ENCODE data around the gene SDK1. TPM values are rescaled to one million over a fixed set of nuclear protein-coding genes. Genes with fewer than 3 reads are reported as not detected.
"Not testable (repeated sequence)": the region's sequence is repeated elsewhere in the genome, so short reads cannot be mapped to it uniquely, and the experiment has no call there.

SDK1 gene
- polyA plus RNA-seq, 4 donors = 0.27 to 5.0 (median 2.1) TPM; not detected in 1

GRCh38 chr7:4085937-4086691, 785.1 kb downstream of the SDK1 start:
- no peak for FAIRE-seq
- WGBS, 3 donors = 83 to 89% (median 83%) methylated on average over 12 of the region's 12 CpGs
- no peaks in the 10 kb centered on the region for H3K4me1 ChIP-seq (ENCODE audit: control insufficient read depth in 3 of 3, insufficient read depth in 2 of 3, low read depth in 1 of 3, low read length in 2 of 3)

DNA sequence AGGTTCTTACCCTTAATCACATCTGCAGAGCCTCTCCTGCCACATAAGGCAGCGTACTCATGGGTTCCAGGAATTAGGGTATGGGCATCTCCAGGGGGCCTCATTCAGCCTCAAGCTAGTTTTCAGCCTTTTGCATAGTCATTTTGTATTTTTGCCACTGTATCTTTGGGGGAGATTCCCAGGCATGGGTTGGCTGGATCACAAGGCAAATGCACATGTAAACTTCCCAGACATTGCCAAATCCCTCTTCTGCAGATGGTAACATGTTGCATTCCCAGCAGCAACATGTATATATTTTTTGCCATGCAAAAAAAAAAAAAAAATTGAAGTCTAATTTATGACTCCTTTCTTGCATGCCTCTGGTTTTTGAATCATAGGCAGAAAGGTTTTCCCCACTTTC, 785.7 kb downstream of the SDK1 start:
- no peaks in the 10 kb centered on the region for H3K27me3 ChIP-seq (ENCODE audit: control insufficient read depth in 3 of 3, insufficient read depth in 3 of 3, low read length in 3 of 3)
- 73 to 89% (median 84%) methylated on average over 1 of the region's 1 CpG for WGBS, 3 donors
- H3K4me3 ChIP-seq (ENCODE audit: low read depth in 1 of 3, low read length in 3 of 3) = no peak overlapping the region
- H3K9me3 ChIP-seq (ENCODE audit: control insufficient read depth in 2 of 2, insufficient read depth in 1 of 2, low read depth in 1 of 2, low read length in 1 of 2) = peaks cover 0 to 9% of the 10 kb centered on the region in 2 donors
- no peaks in the 10 kb centered on the region for H3K36me3 ChIP-seq (ENCODE audit: control insufficient read depth in 3 of 3, insufficient read depth in 2 of 3, low read depth in 1 of 3, low read length in 3 of 3)
- no peak for DNase-seq
- no peak overlapping the region for H3K27ac ChIP-seq (ENCODE audit: low read depth in 1 of 3, low read length in 2 of 3)
- H3K4me1 ChIP-seq (ENCODE audit: control insufficient read depth in 3 of 3, insufficient read depth in 2 of 3, low read depth in 1 of 3, low read length in 2 of 3) = no peaks in the 10 kb centered on the region
- FAIRE-seq = no peak

More at GRCh38 chr7:4085937-4086691, 785.1 kb downstream of the SDK1 start:
- Histone ChIP-seq H3K9me3 (ENCODE audit: control insufficient read depth in 2 of 2, insufficient read depth in 1 of 2, low read depth in 1 of 2, low read length in 1 of 2) (peaks cover 0 to 7% of the 10 kb centered on the region in 2 donors), H3K4me3 (ENCODE audit: low read depth in 1 of 3, low read length in 3 of 3) (no peak overlapping the region), H3K27ac (ENCODE audit: low read depth in 1 of 3, low read length in 2 of 3) (no peak overlapping the region), H3K27me3 (ENCODE audit: control insufficient read depth in 3 of 3, insufficient read depth in 3 of 3, low read length in 3 of 3) (no peaks in the 10 kb centered on the region), H3K36me3 (ENCODE audit: control insufficient read depth in 3 of 3, insufficient read depth in 2 of 3, low read depth in 1 of 3, low read length in 3 of 3) (no peaks in the 10 kb centered on the region)
- DNase-seq = no peak

DNA sequence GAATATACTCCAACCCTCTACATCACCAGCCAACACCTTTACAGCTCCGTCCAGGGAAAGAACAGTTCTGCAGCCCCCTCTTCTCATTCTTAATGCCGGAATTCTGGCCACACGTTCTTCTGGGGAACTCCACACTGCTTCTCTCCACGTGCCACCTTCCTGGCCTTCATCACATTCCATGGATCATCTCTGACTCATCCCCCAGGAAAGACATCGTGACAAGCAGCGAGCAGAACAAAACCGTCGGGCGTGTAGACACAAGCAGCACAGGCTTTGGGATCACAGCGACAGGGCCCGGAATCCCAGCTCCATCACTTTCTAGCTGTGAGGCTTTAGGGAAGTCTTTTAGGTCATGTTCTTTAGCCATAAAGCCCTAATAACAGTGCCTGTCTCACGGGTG, 790.7 kb downstream of the SDK1 start:
- H3K4me3 ChIP-seq (ENCODE audit: low read depth in 1 of 3, low read length in 3 of 3) = no peak overlapping the region
- no peak overlapping the region for H3K27ac ChIP-seq (ENCODE audit: low read depth in 1 of 3, low read length in 2 of 3)
- H3K36me3 ChIP-seq (ENCODE audit: control insufficient read depth in 3 of 3, insufficient read depth in 2 of 3, low read depth in 1 of 3, low read length in 3 of 3) = no peaks in the 10 kb centered on the region
- no peaks in the 10 kb centered on the region for H3K4me1 ChIP-seq (ENCODE audit: control insufficient read depth in 3 of 3, insufficient read depth in 2 of 3, low read depth in 1 of 3, low read length in 2 of 3)
- FAIRE-seq (no peak), DNase-seq (no peak)
- peaks cover 0 to 11% of the 10 kb centered on the region in 2 donors for H3K9me3 ChIP-seq (ENCODE audit: control insufficient read depth in 2 of 2, insufficient read depth in 1 of 2, low read depth in 1 of 2, low read length in 1 of 2)
- 89% methylated on average over 12 of the region's 12 CpGs for WGBS, 3 donors
- H3K27me3 ChIP-seq (ENCODE audit: control insufficient read depth in 3 of 3, insufficient read depth in 3 of 3, low read length in 3 of 3) = no peaks in the 10 kb centered on the region

DNA sequence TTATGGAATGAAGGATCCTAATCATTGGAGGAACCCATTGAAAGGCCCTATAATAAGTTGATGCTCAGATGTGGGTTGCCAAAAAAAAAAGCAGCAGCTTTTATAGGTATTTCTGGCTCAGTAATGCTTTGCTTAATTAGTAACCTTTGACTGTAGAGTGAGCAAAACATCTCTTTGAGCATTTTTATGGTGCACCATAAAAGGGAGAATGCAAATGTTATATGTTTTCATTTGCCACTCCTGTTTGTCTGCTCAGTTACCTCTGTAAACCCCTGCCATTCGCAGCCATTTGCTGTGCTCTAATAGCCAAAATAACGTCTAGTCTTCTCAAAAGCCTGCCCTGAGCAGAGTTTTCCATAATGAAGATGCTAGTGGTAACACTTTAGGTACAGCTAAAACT, 792.0 kb downstream of the SDK1 start:
- Histone ChIP-seq H3K36me3 (ENCODE audit: control insufficient read depth in 3 of 3, insufficient read depth in 2 of 3, low read depth in 1 of 3, low read length in 3 of 3) (no peaks in the 10 kb centered on the region), H3K4me1 (ENCODE audit: control insufficient read depth in 3 of 3, insufficient read depth in 2 of 3, low read depth in 1 of 3, low read length in 2 of 3) (no peaks in the 10 kb centered on the region), H3K27me3 (ENCODE audit: control insufficient read depth in 3 of 3, insufficient read depth in 3 of 3, low read length in 3 of 3) (no peaks in the 10 kb centered on the region), H3K27ac (ENCODE audit: low read depth in 1 of 3, low read length in 2 of 3) (no peak overlapping the region), H3K4me3 (ENCODE audit: low read depth in 1 of 3, low read length in 3 of 3) (no peak overlapping the region), H3K9me3 (ENCODE audit: control insufficient read depth in 2 of 2, insufficient read depth in 1 of 2, low read depth in 1 of 2, low read length in 1 of 2) (peaks cover 0 to 11% of the 10 kb centered on the region in 2 donors)
- 18 to 69% (median 22%) methylated on average over 2 of the region's 2 CpGs for WGBS, 3 donors
- DNase-seq = peak in 1 of 2 donors; percentile 14
- no peak for FAIRE-seq

- H3K4me1 ChIP-seq (ENCODE audit: control insufficient read depth in 3 of 3, insufficient read depth in 2 of 3, low read depth in 1 of 3, low read length in 2 of 3) = no peaks in the 10 kb centered on the region
- no peak overlapping the region for H3K4me3 ChIP-seq (ENCODE audit: low read depth in 1 of 3, low read length in 3 of 3)
- no peak overlapping the region for H3K27ac ChIP-seq (ENCODE audit: low read depth in 1 of 3, low read length in 2 of 3)
- FAIRE-seq (no peak), DNase-seq (no peak)
- H3K36me3 ChIP-seq (ENCODE audit: control insufficient read depth in 3 of 3, insufficient read depth in 2 of 3, low read depth in 1 of 3, low read length in 3 of 3) = no peaks in the 10 kb centered on the region
- 91 to 95% (median 93%) methylated on average over 21 of the region's 21 CpGs for WGBS, 3 donors
- H3K9me3 ChIP-seq (ENCODE audit: control insufficient read depth in 2 of 2, insufficient read depth in 1 of 2, low read depth in 1 of 2, low read length in 1 of 2) = peaks cover 0 to 11% of the 10 kb centered on the region in 2 donors
- no peaks in the 10 kb centered on the region for H3K27me3 ChIP-seq (ENCODE audit: control insufficient read depth in 3 of 3, insufficient read depth in 3 of 3, low read length in 3 of 3)
Observed at GRCh38 chr7:4093483-4093882, 792.4 kb downstream of the SDK1 start.

DNA sequence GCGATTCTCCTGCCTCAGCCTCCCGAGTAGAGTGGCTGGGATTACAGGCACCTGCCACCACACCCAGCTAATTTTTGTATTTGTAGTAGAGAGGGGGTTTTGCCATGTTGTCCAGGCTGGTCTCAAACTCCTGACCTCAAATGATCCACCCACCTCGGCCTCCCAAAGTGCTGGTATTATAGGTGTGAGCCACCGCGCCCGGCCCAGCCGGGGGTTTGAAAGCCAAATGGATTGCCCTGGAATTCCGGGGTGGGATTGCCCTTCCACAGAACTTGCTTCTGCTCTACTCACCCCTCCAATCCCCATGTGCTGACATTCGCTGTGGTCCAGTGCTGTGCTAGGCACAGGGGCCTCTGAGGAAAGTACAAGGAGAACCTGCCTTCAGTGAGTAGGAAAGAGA, 793.1 kb downstream of the SDK1 start:
- WGBS, 3 donors = 83 to 90% (median 87%) methylated on average over 9 of the region's 9 CpGs
- H3K27ac ChIP-seq (ENCODE audit: low read depth in 1 of 3, low read length in 2 of 3); H3K4me1 ChIP-seq (ENCODE audit: control insufficient read depth in 3 of 3, insufficient read depth in 2 of 3, low read depth in 1 of 3, low read length in 2 of 3); H3K36me3 ChIP-seq (ENCODE audit: control insufficient read depth in 3 of 3, insufficient read depth in 2 of 3, low read depth in 1 of 3, low read length in 3 of 3); H3K27me3 ChIP-seq (ENCODE audit: control insufficient read depth in 3 of 3, insufficient read depth in 3 of 3, low read length in 3 of 3); DNase-seq; FAIRE-seq; H3K4me3 ChIP-seq (ENCODE audit: low read depth in 1 of 3, low read length in 3 of 3): not testable (repeated sequence)
- peaks cover 0 to 11% of the 10 kb centered on the region in 2 donors for H3K9me3 ChIP-seq (ENCODE audit: control insufficient read depth in 2 of 2, insufficient read depth in 1 of 2, low read depth in 1 of 2, low read length in 1 of 2)

DNA sequence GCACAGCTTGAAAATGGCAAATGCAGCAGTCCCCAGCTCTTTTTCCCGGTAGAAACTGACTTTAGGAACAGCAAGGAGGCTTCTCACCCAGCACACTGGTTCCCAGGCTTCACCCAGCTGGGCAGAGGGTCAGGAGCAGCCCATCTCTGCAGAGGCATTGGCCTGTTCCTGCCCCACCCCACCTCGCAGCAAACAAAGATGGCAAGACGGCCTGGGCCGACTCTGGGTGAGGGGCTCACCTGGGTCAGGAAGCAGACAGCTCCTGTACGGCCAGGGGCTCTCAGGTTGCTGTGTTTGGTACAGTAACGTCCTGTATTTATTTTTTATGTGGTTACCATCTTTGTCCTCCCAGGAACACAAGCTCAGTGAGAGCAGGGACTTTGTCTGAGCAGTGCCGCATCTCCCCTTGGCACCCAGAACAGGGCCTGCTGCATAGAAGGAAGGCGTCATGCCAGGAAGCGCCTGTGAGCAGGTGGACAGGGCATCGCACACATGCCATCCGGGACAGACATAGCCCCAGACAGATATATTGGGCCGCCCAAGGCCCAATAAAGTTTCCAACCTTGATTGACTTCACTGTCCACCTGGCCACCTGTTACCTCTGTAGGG, 796.1 kb downstream of the SDK1 start:
- H3K27ac ChIP-seq (ENCODE audit: low read depth in 1 of 3, low read length in 2 of 3) = no peak overlapping the region
- no peaks in the 10 kb centered on the region for H3K36me3 ChIP-seq (ENCODE audit: control insufficient read depth in 3 of 3, insufficient read depth in 2 of 3, low read depth in 1 of 3, low read length in 3 of 3)
- no peak for DNase-seq
- no peak overlapping the region for H3K4me3 ChIP-seq (ENCODE audit: low read depth in 1 of 3, low read length in 3 of 3)
- H3K9me3 ChIP-seq (ENCODE audit: control insufficient read depth in 2 of 2, insufficient read depth in 1 of 2, low read depth in 1 of 2, low read length in 1 of 2) = no peaks in the 10 kb centered on the region
- H3K4me1 ChIP-seq (ENCODE audit: control insufficient read depth in 3 of 3, insufficient read depth in 2 of 3, low read depth in 1 of 3, low read length in 2 of 3) = no peaks in the 10 kb centered on the region
- WGBS, 3 donors = 82 to 85% (median 84%) methylated on average over 12 of the region's 12 CpGs
- no peaks in the 10 kb centered on the region for H3K27me3 ChIP-seq (ENCODE audit: control insufficient read depth in 3 of 3, insufficient read depth in 3 of 3, low read length in 3 of 3)
- FAIRE-seq = no peak

- H3K4me3 ChIP-seq (ENCODE audit: low read depth in 1 of 3, low read length in 3 of 3) = no peak overlapping the region
- FAIRE-seq = no peak
- WGBS, 3 donors = 78 to 85% (median 83%) methylated on average over 11 of the region's 11 CpGs
Observed at GRCh38 chr7:4098169-4098568, 797.1 kb downstream of the SDK1 start.

More at GRCh38 chr7:4098169-4098568, 797.1 kb downstream of the SDK1 start:
- no peak for DNase-seq
- Histone ChIP-seq H3K36me3 (ENCODE audit: control insufficient read depth in 3 of 3, insufficient read depth in 2 of 3, low read depth in 1 of 3, low read length in 3 of 3) (no peaks in the 10 kb centered on the region), H3K4me1 (ENCODE audit: control insufficient read depth in 3 of 3, insufficient read depth in 2 of 3, low read depth in 1 of 3, low read length in 2 of 3) (no peaks in the 10 kb centered on the region), H3K9me3 (ENCODE audit: control insufficient read depth in 2 of 2, insufficient read depth in 1 of 2, low read depth in 1 of 2, low read length in 1 of 2) (no peaks in the 10 kb centered on the region), H3K27ac (ENCODE audit: low read depth in 1 of 3, low read length in 2 of 3) (no peak overlapping the region), H3K27me3 (ENCODE audit: control insufficient read depth in 3 of 3, insufficient read depth in 3 of 3, low read length in 3 of 3) (no peaks in the 10 kb centered on the region)

All from small intestine (tissue), 7 donors.